Measurements from ENCODE around the gene ARSG.
A peak's percentile ranks its signal among the peaks of the same experiment; 100 is the strongest.

Gene ARSG

GRCh38 chr17:68381076-68381900, 90.0 kb downstream of the ARSG start (continued):
- TF ChIP-seq, protein P1, sequence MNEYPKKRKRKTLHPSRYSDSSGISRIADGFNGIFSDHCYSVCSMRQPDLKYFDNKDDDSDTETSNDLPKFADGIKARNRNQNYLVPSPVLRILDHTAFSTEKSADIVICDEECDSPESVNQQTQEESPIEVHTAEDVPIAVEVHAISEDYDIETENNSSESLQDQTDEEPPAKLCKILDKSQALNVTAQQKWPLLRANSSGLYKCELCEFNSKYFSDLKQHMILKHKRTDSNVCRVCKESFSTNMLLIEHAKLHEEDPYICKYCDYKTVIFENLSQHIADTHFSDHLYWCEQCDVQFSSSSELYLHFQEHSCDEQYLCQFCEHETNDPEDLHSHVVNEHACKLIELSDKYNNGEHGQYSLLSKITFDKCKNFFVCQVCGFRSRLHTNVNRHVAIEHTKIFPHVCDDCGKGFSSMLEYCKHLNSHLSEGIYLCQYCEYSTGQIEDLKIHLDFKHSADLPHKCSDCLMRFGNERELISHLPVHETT (tag by site-specific recombination; IDR thresholded peaks at IDR 0.05), result peak; percentile 99
- TF ChIP-seq ZBTB20 (tag by site-specific recombination; IDR thresholded peaks at IDR 0.05) (peak; percentile 50), SCRT1 (tag by site-specific recombination; IDR thresholded peaks at IDR 0.05; ENCODE audit: borderline replicate concordance) (0 out of 2 replicates have a peak, but pooled peaks have one; percentile 25), PRDM6 (tag by site-specific recombination; IDR thresholded peaks at IDR 0.05) (peak; percentile 94), ZNF175 (tag by site-specific recombination; IDR thresholded peaks at IDR 0.05) (no peak), ZBTB10 (tag by site-specific recombination; IDR thresholded peaks at IDR 0.05) (peak; percentile 18; the same call in 1 of the 2 replicates), ZBTB1 (tag by site-specific recombination; IDR thresholded peaks at IDR 0.05) (peak; percentile 89; the same call in 1 of the 2 replicates), ZNF510 (tag by site-specific recombination; IDR thresholded peaks at IDR 0.05; ENCODE audit: insufficient replicate concordance) (peak; percentile 34), ZNF184 (tag by site-specific recombination; IDR thresholded peaks at IDR 0.05) (peak; percentile 92), GLIS1 (tag by site-specific recombination; IDR thresholded peaks at IDR 0.05) (peak; percentile 65), OSR2 (tag by site-specific recombination; IDR thresholded peaks at IDR 0.05) (peak; percentile 100), ZFP3 (tag by site-specific recombination; IDR thresholded peaks at IDR 0.05; ENCODE audit: low read depth) (no peak), ZNF366 (tag by site-specific recombination; conservative IDR thresholded peaks at IDR 0.05) (peak; percentile 98), REPIN1 (tag by site-specific recombination; IDR thresholded peaks at IDR 0.05; ENCODE audit: low read depth) (no peak), FEZF1 (tag by site-specific recombination; IDR thresholded peaks at IDR 0.05) (peak; percentile 77), ZNF610 (tag by site-specific recombination; IDR thresholded peaks at IDR 0.05; ENCODE audit: borderline replicate concordance) (no peak), EGR2 (tag by site-specific recombination; IDR thresholded peaks at IDR 0.05; ENCODE audit: low read depth) (peak; percentile 42; the same call in 1 of the 2 replicates)
- TF ChIP-seq, protein P2, sequence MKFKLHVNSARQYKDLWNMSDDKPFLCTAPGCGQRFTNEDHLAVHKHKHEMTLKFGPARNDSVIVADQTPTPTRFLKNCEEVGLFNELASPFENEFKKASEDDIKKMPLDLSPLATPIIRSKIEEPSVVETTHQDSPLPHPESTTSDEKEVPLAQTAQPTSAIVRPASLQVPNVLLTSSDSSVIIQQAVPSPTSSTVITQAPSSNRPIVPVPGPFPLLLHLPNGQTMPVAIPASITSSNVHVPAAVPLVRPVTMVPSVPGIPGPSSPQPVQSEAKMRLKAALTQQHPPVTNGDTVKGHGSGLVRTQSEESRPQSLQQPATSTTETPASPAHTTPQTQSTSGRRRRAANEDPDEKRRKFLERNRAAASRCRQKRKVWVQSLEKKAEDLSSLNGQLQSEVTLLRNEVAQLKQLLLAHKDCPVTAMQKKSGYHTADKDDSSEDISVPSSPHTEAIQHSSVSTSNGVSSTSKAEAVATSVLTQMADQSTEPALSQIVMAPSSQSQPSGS (tag by site-specific recombination; IDR thresholded peaks at IDR 0.05; ENCODE audit: low read depth), result 0 out of 2 replicates have a peak, but pooled peaks have one; percentile 39
- TF ChIP-seq, protein P3, sequence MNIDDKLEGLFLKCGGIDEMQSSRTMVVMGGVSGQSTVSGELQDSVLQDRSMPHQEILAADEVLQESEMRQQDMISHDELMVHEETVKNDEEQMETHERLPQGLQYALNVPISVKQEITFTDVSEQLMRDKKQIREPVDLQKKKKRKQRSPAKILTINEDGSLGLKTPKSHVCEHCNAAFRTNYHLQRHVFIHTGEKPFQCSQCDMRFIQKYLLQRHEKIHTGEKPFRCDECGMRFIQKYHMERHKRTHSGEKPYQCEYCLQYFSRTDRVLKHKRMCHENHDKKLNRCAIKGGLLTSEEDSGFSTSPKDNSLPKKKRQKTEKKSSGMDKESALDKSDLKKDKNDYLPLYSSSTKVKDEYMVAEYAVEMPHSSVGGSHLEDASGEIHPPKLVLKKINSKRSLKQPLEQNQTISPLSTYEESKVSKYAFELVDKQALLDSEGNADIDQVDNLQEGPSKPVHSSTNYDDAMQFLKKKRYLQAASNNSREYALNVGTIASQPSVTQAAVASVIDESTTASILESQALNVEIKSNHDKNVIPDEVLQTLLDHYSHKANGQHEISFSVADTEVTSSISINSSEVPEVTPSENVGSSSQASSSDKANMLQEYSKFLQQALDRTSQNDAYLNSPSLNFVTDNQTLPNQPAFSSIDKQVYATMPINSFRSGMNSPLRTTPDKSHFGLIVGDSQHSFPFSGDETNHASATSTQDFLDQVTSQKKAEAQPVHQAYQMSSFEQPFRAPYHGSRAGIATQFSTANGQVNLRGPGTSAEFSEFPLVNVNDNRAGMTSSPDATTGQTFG (tag by site-specific recombination; IDR thresholded peaks at IDR 0.05; ENCODE audit: borderline replicate concordance), result no peak
- TF ChIP-seq, protein P4, sequence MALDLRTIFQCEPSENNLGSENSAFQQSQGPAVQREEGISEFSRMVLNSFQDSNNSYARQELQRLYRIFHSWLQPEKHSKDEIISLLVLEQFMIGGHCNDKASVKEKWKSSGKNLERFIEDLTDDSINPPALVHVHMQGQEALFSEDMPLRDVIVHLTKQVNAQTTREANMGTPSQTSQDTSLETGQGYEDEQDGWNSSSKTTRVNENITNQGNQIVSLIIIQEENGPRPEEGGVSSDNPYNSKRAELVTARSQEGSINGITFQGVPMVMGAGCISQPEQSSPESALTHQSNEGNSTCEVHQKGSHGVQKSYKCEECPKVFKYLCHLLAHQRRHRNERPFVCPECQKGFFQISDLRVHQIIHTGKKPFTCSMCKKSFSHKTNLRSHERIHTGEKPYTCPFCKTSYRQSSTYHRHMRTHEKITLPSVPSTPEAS (tag by site-specific recombination; IDR thresholded peaks at IDR 0.05), result 0 out of 2 replicates have a peak, but pooled peaks have one; percentile 16
- TF ChIP-seq, protein P5, sequence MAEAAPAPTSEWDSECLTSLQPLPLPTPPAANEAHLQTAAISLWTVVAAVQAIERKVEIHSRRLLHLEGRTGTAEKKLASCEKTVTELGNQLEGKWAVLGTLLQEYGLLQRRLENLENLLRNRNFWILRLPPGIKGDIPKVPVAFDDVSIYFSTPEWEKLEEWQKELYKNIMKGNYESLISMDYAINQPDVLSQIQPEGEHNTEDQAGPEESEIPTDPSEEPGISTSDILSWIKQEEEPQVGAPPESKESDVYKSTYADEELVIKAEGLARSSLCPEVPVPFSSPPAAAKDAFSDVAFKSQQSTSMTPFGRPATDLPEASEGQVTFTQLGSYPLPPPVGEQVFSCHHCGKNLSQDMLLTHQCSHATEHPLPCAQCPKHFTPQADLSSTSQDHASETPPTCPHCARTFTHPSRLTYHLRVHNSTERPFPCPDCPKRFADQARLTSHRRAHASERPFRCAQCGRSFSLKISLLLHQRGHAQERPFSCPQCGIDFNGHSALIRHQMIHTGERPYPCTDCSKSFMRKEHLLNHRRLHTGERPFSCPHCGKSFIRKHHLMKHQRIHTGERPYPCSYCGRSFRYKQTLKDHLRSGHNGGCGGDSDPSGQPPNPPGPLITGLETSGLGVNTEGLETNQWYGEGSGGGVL (tag by site-specific recombination; IDR thresholded peaks at IDR 0.05), result peak; percentile 75
- TF ChIP-seq, protein P6, sequence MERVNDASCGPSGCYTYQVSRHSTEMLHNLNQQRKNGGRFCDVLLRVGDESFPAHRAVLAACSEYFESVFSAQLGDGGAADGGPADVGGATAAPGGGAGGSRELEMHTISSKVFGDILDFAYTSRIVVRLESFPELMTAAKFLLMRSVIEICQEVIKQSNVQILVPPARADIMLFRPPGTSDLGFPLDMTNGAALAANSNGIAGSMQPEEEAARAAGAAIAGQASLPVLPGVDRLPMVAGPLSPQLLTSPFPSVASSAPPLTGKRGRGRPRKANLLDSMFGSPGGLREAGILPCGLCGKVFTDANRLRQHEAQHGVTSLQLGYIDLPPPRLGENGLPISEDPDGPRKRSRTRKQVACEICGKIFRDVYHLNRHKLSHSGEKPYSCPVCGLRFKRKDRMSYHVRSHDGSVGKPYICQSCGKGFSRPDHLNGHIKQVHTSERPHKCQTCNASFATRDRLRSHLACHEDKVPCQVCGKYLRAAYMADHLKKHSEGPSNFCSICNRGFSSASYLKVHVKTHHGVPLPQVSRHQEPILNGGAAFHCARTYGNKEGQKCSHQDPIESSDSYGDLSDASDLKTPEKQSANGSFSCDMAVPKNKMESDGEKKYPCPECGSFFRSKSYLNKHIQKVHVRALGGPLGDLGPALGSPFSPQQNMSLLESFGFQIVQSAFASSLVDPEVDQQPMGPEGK (tag by site-specific recombination; IDR thresholded peaks at IDR 0.05), result peak; percentile 84
